KMS-11 (cell line): ENCODE measurements around the gene CMIP.

ENCODE experiments used
- H2AFZ ChIP-seq: fragments of 200-600 bp; sonication (generic); 2 replicates; pipeline ENCODE4 v1.6.1; 2016; ENCODE audit warnings: antibody characterized with exemption, mixed run types, low read depth
- H3K27ac ChIP-seq: fragments of 200-600 bp; sonication (generic); 2 replicates; pipeline ENCODE4 v1.6.1; 2016; ENCODE audit warnings: mild to moderate bottlenecking, mixed run types
- H3K27me3 ChIP-seq: fragments of 200-600 bp; sonication (generic); 2 replicates; pipeline ENCODE4 v1.6.1; 2017; ENCODE audit warnings: mild to moderate bottlenecking, low read depth, mixed run types, moderate library complexity; ENCODE audit not compliant: insufficient read depth
- H3K36me3 ChIP-seq: fragments of 200-600 bp; sonication (generic); 2 replicates; pipeline ENCODE4 v1.6.1; 2017; ENCODE audit warnings: mild to moderate bottlenecking, mixed run types; ENCODE audit not compliant: insufficient read depth
- H3K4me1 ChIP-seq: fragments of 200-600 bp; sonication (generic); 2 replicates; pipeline ENCODE4 v1.6.1; 2016; ENCODE audit warnings: mild to moderate bottlenecking, low read depth, mixed run types; ENCODE audit not compliant: poor library complexity, severe bottlenecking
- H3K4me2 ChIP-seq: fragments of 200-600 bp; sonication (generic); 2 replicates; pipeline ENCODE4 v1.7.0; 2016; ENCODE audit warnings: mild to moderate bottlenecking, mixed run types
- H3K4me3 ChIP-seq: fragments of 200-600 bp; sonication (generic); IDR thresholded peaks from 2 replicates; pipeline ENCODE4 v1.6.1; 2017; ENCODE audit warnings: low read depth, low read length, mixed read lengths; ENCODE audit not compliant: insufficient read depth
- H3K79me2 ChIP-seq: fragments of 200-600 bp; sonication (generic); 2 replicates; pipeline ENCODE4 v1.6.1; 2016; ENCODE audit warnings: low read depth, mixed run types; ENCODE audit not compliant: insufficient read depth
- H3K9ac ChIP-seq: fragments of 200-600 bp; sonication (generic); 2 replicates; pipeline ENCODE4 v1.6.1; 2016; ENCODE audit warnings: mild to moderate bottlenecking, mixed run types
- H4K20me1 ChIP-seq: fragments of 200-600 bp; sonication (generic); 2 replicates; pipeline ENCODE4 v1.6.1; 2016; ENCODE audit warnings: mild to moderate bottlenecking, mixed run types; ENCODE audit not compliant: insufficient read depth
- TF ChIP-seq, protein P1 (sequence below): fragments of 200-600 bp; sonication (generic); conservative IDR thresholded peaks from 2 replicates; pipeline ENCODE4 v1.6.1; 2017; ENCODE audit warnings: low read depth, mild to moderate bottlenecking, antibody characterized with exemption, low read length, moderate library complexity, mixed read lengths

The CMIP gene

DNA sequence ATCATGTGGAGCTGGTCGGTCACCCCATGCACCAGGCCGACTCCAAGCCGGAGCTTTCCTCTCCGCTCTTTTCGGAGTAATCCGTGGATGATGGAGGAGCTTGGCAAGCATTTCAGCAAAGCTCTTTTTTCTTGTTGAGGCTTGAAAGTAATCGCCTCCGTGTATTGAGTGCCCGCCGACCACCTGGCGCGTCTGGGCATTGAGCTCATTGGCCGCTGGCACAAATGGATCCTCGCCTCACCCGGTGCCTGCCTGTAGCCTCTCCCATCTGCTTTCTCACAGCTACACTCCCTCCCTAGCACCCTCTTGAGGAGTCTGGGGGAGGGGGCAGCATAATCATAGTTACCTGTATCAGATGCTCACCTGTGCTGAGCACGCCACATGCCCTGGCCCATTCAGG lies 148.9 kb downstream of the CMIP start:
- no peak overlapping the region for H3K9ac ChIP-seq
- H3K27ac ChIP-seq: no peak overlapping the region
- no peak overlapping the region for H2AFZ ChIP-seq
- TF ChIP-seq, protein P1, sequence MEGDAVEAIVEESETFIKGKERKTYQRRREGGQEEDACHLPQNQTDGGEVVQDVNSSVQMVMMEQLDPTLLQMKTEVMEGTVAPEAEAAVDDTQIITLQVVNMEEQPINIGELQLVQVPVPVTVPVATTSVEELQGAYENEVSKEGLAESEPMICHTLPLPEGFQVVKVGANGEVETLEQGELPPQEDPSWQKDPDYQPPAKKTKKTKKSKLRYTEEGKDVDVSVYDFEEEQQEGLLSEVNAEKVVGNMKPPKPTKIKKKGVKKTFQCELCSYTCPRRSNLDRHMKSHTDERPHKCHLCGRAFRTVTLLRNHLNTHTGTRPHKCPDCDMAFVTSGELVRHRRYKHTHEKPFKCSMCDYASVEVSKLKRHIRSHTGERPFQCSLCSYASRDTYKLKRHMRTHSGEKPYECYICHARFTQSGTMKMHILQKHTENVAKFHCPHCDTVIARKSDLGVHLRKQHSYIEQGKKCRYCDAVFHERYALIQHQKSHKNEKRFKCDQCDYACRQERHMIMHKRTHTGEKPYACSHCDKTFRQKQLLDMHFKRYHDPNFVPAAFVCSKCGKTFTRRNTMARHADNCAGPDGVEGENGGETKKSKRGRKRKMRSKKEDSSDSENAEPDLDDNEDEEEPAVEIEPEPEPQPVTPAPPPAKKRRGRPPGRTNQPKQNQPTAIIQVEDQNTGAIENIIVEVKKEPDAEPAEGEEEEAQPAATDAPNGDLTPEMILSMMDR: no peak
- no peaks in the 10 kb centered on the region for H3K36me3 ChIP-seq
- H3K4me1 ChIP-seq: peaks cover 68% of the 10 kb centered on the region
- H3K4me2 ChIP-seq: no peak overlapping the region
- peaks cover 72% of the 10 kb centered on the region; the same call in 1 of the 2 replicates for H3K79me2 ChIP-seq
- H4K20me1 ChIP-seq: peaks cover 14% of the 10 kb centered on the region
- no peaks in the 10 kb centered on the region for H3K27me3 ChIP-seq
- no peak overlapping the region for H3K4me3 ChIP-seq

DNA sequence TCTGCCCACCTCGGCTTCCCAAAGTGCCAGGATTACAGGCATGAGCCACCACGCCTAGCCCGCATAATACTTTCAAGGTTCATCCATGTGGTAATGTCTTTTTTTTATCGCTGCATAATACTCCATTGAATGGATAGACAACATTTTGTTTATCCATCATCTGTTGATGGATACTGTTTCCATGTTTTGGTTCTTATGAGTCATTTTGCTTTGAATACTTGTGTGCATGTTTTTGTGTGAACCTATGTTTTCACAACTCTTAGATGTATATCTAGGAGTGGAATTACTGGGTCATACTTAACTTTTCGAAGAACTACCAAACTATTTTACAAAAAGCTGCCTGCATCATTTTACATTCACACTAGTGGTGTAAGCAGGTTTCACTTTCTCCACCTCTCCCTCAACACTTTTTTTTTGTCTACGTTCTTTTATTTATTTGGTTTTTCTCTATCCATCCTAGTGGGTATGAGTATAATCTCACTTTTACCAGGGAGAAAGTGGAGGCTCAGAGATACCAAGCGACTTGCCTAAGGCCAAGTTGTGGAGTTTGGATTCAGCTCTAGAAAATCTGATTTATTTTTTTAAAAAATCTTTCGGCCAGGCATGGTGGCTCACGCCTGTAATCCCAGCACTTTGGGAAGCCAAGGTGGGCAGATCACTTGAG lies 151.2 kb downstream of the CMIP start:
- no peaks in the 10 kb centered on the region for H3K27me3 ChIP-seq
- no peak overlapping the region for H2AFZ ChIP-seq
- TF ChIP-seq, protein P1: no peak
- peaks cover 75% of the 10 kb centered on the region for H3K4me1 ChIP-seq
- peaks cover 8% of the 10 kb centered on the region for H4K20me1 ChIP-seq
- no peak overlapping the region for H3K9ac ChIP-seq
- H3K36me3 ChIP-seq: no peaks in the 10 kb centered on the region
- no peak overlapping the region for H3K4me2 ChIP-seq
- H3K4me3 ChIP-seq: no peak overlapping the region
- H3K27ac ChIP-seq: no peak overlapping the region
- H3K79me2 ChIP-seq: peaks cover 72% of the 10 kb centered on the region; the same call in 1 of the 2 replicates

DNA sequence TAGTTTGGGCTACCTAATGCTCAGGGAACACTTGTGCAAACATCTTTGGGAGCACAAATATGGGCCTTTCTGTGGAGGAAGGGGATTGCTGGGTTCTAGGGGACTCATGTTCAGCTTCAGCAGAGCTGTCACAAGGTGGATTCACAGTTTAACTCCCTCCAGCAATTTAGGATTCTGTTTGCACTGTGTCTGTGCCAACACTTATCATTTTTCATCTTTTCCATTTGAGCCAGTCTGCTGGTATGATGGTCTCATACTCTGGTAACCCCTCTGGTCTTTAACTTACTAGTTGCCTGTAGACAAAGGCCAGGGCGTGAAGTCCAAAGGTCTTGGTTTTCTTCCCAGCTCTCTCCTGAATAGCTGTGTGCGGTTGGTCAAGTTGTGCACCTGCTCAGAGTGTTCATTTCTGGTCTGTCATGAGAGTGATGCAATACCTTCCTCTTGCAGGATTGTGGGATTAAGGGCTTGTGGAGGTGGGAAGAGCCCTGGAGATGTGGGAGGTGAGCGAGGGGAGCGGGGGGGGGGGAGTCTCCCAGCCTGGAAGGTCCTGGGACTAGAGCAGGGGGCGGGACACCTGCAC lies 152.6 kb downstream of the CMIP start:
- H3K27ac ChIP-seq: no peak overlapping the region
- peaks cover 82% of the 10 kb centered on the region; the same call in 1 of the 2 replicates for H3K79me2 ChIP-seq
- H3K4me1 ChIP-seq: peaks cover 60% of the 10 kb centered on the region
- no peak overlapping the region for H2AFZ ChIP-seq
- no peak overlapping the region; the same call in 1 of the 2 replicates for H3K4me2 ChIP-seq
- H3K27me3 ChIP-seq: no peaks in the 10 kb centered on the region
- no peak overlapping the region for H3K4me3 ChIP-seq
- H3K9ac ChIP-seq: no peak overlapping the region
- peaks cover 8% of the 10 kb centered on the region for H4K20me1 ChIP-seq
- no peaks in the 10 kb centered on the region for H3K36me3 ChIP-seq
- TF ChIP-seq, protein P1: no peak

DNA sequence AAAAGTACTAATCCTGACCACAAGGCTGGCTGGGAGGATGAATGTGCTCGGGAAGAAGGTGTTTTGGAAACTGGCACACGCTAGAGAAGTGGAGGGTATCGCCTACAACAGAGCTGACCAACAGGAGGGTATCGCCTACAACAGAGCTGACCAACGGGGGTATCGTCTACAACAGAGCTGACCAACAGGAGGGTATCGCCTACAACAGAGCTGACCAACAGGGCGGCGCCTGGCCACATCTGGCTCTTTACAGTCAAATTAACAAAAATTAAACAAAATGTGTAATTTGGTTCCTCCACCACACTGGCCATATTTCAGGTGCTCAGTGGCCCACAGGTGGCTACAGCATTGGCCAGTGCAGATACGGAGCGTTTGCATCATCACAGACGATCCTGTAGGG lies 153.5 kb downstream of the CMIP start:
- Histone ChIP-seq H3K27me3 (no peaks in the 10 kb centered on the region), H3K4me3 (no peak overlapping the region), H3K79me2 (peaks cover 81% of the 10 kb centered on the region; the same call in 1 of the 2 replicates), H3K4me2 (no peak overlapping the region; the same call in 1 of the 2 replicates), H3K9ac (no peak overlapping the region), H2AFZ (no peak overlapping the region), H3K27ac (no peak overlapping the region), H3K36me3 (no peaks in the 10 kb centered on the region), H4K20me1 (peaks cover 5% of the 10 kb centered on the region; the same call in 1 of the 2 replicates), H3K4me1 (peaks cover 56% of the 10 kb centered on the region)
- TF ChIP-seq, protein P1: peak; percentile 18; the same call in 1 of the 2 replicates
